Lower leg skin (tissue), 4 donors: ENCODE measurements around the gene TTC7B. TPM values are rescaled to one million over a fixed set of nuclear protein-coding genes. Genes with fewer than 3 reads are reported as not detected.
A peak's percentile ranks its signal among the peaks of the same experiment; 100 is the strongest.

ENCODE experiments used
- DNase-seq, 2 donors: peaks; one replicate each; pipeline ENCODE4 v3.0.0-alpha.2; 2019; ENCODE audit warnings: low spot score in 2 of 2
- H3K4me3 ChIP-seq: fragments of 200-600 bp; sonication (generic); 2 replicates; pipeline ENCODE4 v1.5.1; 2017; ENCODE audit warnings: mild to moderate bottlenecking, low read depth; ENCODE audit not compliant: poor library complexity, severe bottlenecking
- POLR2A ChIP-seq, 2 donors: fragments of 450-650 bp; IDR thresholded peaks; one replicate each; pipeline ENCODE4 v1.6.1; 2016 to 2017; ENCODE audit warnings: antibody characterized with exemption in 2 of 2, mild to moderate bottlenecking in 1 of 2, moderate library complexity in 1 of 2
- WGBS, 2 donors: methylation state at CpG; one replicate each; pipeline ENCODE4 v1.1.5; 2018; 5-methylcytosine and 5-hydroxymethylcytosine counted together
- intact Hi-C: fragments of 100-400 bp; cut with DNase I; formaldehyde crosslinking; loops from one replicate; pipeline ENCODE4 v1.15.0; 2023; ENCODE audit warnings: low total_unique reads
- total RNA-seq, 4 donors: library from RNA; depleted of rRNA; stranded (reverse); fragments of >200 nt; gene quantifications; one replicate each; pipeline ENCODE4 v1.1.0, GENCODE V29; 2016
- TF ChIP-seq, protein P1 (sequence below), 3 donors: fragments of 450-650 bp; IDR thresholded peaks; one replicate each; pipeline ENCODE4 v1.5.1; 2016; ENCODE audit warnings: antibody characterized with exemption in 3 of 3, mild to moderate bottlenecking in 3 of 3, moderate library complexity in 2 of 3

The TTC7B gene
- total RNA-seq, 4 donors from 2014 or later = 10.3 to 28.7 (median 20.2) TPM

DNA sequence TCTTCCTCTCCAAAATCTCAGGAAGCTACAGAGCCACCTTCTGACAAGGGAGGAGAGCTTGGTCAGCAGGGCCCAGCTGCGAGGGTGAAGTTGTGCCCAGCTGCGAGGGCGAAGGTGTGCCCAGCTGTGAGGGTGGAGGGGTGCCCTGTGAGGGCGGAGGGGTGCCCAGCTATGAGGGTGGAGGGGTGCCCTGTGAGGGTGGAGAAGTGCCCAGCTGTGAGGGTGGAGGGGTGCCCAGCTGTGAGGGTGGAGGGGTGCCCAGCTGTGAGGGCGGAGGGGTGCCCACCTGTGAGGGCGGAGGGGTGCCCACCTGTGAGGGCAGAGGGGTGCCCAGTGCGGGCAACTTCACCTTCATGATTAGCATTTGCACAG, 20.4 kb upstream of the TTC7B start:
- intact Hi-C loops = no loop called here
- TF ChIP-seq, protein P1, sequence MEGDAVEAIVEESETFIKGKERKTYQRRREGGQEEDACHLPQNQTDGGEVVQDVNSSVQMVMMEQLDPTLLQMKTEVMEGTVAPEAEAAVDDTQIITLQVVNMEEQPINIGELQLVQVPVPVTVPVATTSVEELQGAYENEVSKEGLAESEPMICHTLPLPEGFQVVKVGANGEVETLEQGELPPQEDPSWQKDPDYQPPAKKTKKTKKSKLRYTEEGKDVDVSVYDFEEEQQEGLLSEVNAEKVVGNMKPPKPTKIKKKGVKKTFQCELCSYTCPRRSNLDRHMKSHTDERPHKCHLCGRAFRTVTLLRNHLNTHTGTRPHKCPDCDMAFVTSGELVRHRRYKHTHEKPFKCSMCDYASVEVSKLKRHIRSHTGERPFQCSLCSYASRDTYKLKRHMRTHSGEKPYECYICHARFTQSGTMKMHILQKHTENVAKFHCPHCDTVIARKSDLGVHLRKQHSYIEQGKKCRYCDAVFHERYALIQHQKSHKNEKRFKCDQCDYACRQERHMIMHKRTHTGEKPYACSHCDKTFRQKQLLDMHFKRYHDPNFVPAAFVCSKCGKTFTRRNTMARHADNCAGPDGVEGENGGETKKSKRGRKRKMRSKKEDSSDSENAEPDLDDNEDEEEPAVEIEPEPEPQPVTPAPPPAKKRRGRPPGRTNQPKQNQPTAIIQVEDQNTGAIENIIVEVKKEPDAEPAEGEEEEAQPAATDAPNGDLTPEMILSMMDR (IDR thresholded peaks at IDR 0.05) = no peak
- TF ChIP-seq POLR2A (IDR thresholded peaks at IDR 0.05) = no peak
- H3K4me3 ChIP-seq = no peak overlapping the region
- WGBS, 2 donors = 88 to 90% methylated on average over 7 of the region's 7 CpGs
- DNase-seq = peak in 1 of 2 donors; percentile 37

DNA sequence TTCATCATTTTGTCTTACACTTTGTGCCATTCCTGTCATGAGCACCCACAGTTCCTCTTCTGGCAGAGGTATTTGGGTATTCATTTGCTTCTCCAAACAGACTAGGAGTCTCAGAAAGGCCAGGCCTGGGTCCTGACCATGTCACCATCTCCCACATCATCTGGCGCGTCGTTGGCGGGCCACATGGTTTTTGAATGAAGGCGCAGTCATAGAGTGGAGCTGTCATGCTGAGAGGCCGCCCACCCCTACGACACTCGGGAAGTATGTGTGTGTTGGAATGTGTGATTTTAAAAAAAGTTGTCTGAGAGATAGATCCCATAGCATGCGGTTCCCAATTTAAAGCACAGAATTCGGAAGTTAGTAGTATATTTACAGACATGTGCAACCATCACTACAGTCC, 15.6 kb upstream of the TTC7B start:
- TF ChIP-seq, protein P1 (IDR thresholded peaks at IDR 0.05) = no peak
- TF ChIP-seq POLR2A (IDR thresholded peaks at IDR 0.05) = no peak
- intact Hi-C loops = no loop called here
- 88 to 91% methylated on average over 10 of the region's 10 CpGs for WGBS, 2 donors
- no peak for DNase-seq
- H3K4me3 ChIP-seq = no peak overlapping the region

DNA sequence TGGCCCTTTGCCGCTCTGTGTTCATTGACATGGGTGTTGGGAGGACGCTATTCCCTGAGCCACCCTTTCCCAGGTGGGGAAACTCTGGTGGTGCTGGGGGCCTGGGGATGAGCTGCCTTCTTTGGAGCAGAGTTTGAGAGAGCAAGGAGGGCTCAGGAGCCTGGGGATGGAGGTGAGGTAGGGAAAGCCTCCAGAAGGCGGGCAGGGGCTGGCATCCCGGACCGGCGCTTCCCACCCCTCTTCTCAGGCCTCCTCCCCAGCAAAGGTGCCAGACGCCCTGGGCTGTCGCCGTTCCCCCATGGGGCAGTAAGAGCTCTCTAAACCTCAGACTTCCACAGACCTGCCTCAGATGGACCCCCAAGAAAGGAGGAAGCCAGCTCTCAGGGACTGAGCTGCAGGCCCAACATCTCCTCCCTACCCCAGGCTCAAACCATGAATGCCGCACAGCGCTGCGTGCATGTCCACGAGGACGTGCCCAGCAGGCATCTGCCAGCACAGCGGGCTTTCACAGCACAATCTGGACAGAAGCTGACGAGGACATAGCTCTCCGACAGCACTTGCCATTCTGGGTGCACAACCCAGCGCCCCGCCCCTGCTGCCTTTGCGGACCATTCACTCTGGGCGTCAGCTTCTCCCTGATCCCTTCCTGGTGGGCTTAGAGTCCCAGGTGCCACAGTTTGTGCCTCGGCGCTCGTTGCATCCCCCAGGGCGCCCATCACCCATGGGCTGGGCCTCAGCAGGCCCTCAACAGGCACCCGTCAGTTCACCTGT, 14.9 kb upstream of the TTC7B start:
- TF ChIP-seq, protein P1 (IDR thresholded peaks at IDR 0.05) = no peak
- TF ChIP-seq POLR2A (IDR thresholded peaks at IDR 0.05) = no peak
- no peak for DNase-seq
- H3K4me3 ChIP-seq = no peak overlapping the region
- intact Hi-C loops = no loop called here
- WGBS, 2 donors = 91% methylated on average over 26 of the region's 26 CpGs

DNA sequence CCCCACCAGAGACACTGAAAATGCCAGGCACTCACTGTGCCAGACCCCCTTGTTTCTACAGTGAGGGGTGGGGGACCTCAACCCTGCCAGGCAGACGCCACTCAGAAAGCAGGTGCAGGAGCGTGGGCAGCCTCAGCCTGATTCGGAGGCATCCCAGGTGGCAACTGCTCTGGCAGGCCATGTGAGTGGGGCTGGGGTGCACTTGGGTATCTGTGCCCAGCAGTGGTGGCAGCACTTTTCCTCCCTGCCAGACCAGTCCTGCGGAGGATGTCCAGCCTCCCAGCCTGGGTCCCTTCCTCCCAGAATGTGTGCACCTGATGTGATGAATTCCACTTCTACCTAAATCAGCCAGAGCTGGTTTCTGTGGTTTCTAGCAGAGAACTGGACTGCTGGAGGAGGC, 13.4 kb upstream of the TTC7B start:
- no peak overlapping the region for H3K4me3 ChIP-seq
- TF ChIP-seq, protein P1 (IDR thresholded peaks at IDR 0.05) = no peak
- TF ChIP-seq POLR2A (IDR thresholded peaks at IDR 0.05) = no peak
- intact Hi-C loops = no loop called here
- 96% methylated on average over 4 of the region's 4 CpGs for WGBS, 2 donors
- DNase-seq = no peak

DNA sequence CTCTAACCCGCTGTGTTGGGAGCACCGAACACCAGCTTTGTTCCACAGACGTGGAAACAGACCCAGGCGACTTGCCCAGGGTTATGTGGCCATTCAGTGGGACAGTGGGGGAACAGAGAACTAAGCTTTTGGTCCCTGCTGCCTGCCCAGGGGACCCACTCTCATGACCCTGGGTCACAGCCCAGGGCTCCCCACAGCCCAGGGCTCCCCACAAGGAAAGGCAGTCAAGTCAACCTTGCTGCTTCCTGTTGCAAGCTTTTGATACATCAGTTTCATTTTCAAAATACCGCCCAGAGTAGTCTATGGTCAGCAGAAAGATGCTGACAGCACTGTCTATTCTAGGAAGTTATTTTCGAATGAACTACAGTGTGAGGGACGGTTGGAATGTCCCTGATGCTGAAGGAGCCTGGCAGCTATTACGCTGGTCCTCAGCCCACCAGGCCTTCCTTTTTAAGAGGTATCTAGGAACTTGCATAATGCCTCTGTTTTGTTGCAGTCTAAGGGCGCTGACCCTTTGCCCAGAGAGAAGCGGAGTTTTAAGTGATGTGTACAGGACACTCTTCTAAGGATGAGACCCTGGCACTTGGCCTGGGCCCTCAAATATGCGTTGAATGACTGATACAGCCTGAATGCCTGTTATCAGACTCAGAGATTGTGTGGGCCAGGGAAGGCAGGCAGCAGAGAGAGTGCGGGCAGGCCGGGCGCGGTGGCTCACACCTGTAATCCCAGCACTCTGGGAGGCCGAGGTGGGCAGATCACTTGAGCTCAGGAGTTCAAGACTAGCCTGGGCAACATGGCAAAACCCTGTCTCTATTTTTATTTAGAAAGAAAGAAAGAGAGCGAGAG, 12.6 kb upstream of the TTC7B start:
- no peak overlapping the region for H3K4me3 ChIP-seq
- DNase-seq = no peak
- TF ChIP-seq, protein P1 (IDR thresholded peaks at IDR 0.05) = no peak
- no peak for TF ChIP-seq POLR2A (IDR thresholded peaks at IDR 0.05)
- intact Hi-C loops = no loop called here
- 75 to 80% methylated on average over 17 of the region's 17 CpGs for WGBS, 2 donors
